ENCODE data around the gene RAB3C.

DNA sequence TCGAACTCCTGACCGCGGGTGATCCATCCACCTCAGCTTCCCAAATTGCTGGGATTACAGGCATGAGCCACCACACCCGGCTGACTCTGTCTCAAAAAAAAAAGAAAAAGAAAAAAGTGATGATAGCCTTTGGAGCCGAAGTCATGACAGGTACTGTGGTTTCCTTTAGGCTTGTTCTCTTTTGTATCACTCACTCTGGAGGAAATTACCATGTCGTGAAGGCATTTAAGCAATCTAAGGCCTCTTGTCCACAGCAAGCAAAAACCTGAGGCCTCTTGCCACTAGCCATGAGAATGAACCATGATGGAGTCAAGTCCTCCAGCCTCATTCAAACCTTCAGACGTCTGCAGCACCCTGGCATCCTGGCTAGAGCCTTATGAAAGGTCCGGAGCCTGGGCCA is 286.1 kb downstream of the RAB3C start:
- TF ChIP-seq, protein P1, sequence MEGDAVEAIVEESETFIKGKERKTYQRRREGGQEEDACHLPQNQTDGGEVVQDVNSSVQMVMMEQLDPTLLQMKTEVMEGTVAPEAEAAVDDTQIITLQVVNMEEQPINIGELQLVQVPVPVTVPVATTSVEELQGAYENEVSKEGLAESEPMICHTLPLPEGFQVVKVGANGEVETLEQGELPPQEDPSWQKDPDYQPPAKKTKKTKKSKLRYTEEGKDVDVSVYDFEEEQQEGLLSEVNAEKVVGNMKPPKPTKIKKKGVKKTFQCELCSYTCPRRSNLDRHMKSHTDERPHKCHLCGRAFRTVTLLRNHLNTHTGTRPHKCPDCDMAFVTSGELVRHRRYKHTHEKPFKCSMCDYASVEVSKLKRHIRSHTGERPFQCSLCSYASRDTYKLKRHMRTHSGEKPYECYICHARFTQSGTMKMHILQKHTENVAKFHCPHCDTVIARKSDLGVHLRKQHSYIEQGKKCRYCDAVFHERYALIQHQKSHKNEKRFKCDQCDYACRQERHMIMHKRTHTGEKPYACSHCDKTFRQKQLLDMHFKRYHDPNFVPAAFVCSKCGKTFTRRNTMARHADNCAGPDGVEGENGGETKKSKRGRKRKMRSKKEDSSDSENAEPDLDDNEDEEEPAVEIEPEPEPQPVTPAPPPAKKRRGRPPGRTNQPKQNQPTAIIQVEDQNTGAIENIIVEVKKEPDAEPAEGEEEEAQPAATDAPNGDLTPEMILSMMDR (IDR thresholded peaks at IDR 0.05) = no peak
- TF ChIP-seq POLR2A (IDR thresholded peaks at IDR 0.05) = no peak

All from right lobe of liver (tissue), 4 donors.